B cell (primary cell): ENCODE measurements around the gene BABAM2. TPM values are rescaled to one million over a fixed set of nuclear protein-coding genes. Genes with fewer than 3 reads are reported as not detected.

Experiments
- ATAC-seq: fragments of 200-7000 bp; cut with Tn5 transposase; one replicate; pipeline ENCODE4 v1.10.0; 2021; ENCODE audit warnings: low read depth, mild to moderate bottlenecking, moderate number of reproducible peaks, moderate library complexity
- CTCF ChIA-PET: fragments of 350-600 bp; sonication (Branson Sonifier 250); formaldehyde crosslinking; loops from one replicate; lab custom pipeline; 2021; ENCODE audit warnings: antibody characterized with exemption, inconsistent platforms; lab: Charles Lee
- POLR2A ChIA-PET: fragments of 350-600 bp; sonication (Branson Sonifier 250); formaldehyde crosslinking; loops from one replicate; lab custom pipeline; 2021; ENCODE audit warnings: antibody characterized with exemption; lab: Charles Lee
- DNase-seq: peaks from one replicate; pipeline ENCODE4 v3.0.0; 2013
- H2AFZ ChIP-seq: 2 replicates; pipeline ENCODE4 v1.6.1; 2012; ENCODE audit warnings: mild to moderate bottlenecking, low read depth, low read length; ENCODE audit not compliant: insufficient read depth, poor library complexity, severe bottlenecking
- H3K27ac ChIP-seq, 2 donors: 1 replicate in 1 of 2; 2 replicates in 1 of 2; pipeline ENCODE4 v1.5.1; 2012 to 2013; ENCODE audit warnings: low read length in 2 of 2, mild to moderate bottlenecking in 2 of 2, moderate library complexity in 1 of 2
- H3K27me3 ChIP-seq, 4 experiments: fragments of 200-600 bp in 1 of 4; sonication (generic) in 1 of 4; replicated peaks in 1 of 4; 1 replicate in 2 of 4; 2 replicates in 2 of 4; pipeline versions ENCODE4 v1.6.1 to v1.7.0; 2013 to 2016; ENCODE audit warnings: low read length in 3 of 4, mild to moderate bottlenecking in 2 of 4, mixed read lengths in 1 of 4, moderate library complexity in 1 of 4; ENCODE audit not compliant: insufficient read depth in 4 of 4, control insufficient read depth in 3 of 4; ENCODE audit errors: control extremely low read depth in 1 of 4
- H3K36me3 ChIP-seq, 2 experiments: replicated peaks in 1 of 2; 1 replicate in 1 of 2; 2 replicates in 1 of 2; pipeline versions ENCODE4 v1.6.1 to v1.7.1; 2013; ENCODE audit warnings: low read length in 1 of 2; ENCODE audit not compliant: insufficient read depth in 2 of 2, control insufficient read depth in 1 of 2; ENCODE audit errors: control extremely low read depth in 1 of 2, extremely low read depth in 1 of 2
- H3K4me1 ChIP-seq, 2 donors: fragments of 200-600 bp in 1 of 2; sonication (generic) in 1 of 2; 1 replicate in 1 of 2; 2 replicates in 1 of 2; pipeline versions ENCODE4 v1.5.1 to v1.6.1; 2013 to 2017; ENCODE audit warnings: low read length in 2 of 2; ENCODE audit not compliant: control insufficient read depth in 2 of 2, insufficient read depth in 2 of 2
- H3K4me2 ChIP-seq: replicated peaks from 2 replicates; pipeline ENCODE3; 2012; ENCODE audit warnings: mild to moderate bottlenecking, low read depth, low read length; ENCODE audit not compliant: poor library complexity, severe bottlenecking
- H3K4me3 ChIP-seq, 5 experiments: fragments of 200-600 bp in 1 of 5; sonication (generic) in 1 of 5; 1 replicate in 3 of 5; 2 replicates in 2 of 5; pipeline versions ENCODE4 v1.5.1 to v1.7.0; 2011 to 2016; ENCODE audit warnings: low read length in 4 of 5, mild to moderate bottlenecking in 4 of 5, low read depth in 2 of 5, control low read depth in 1 of 5, moderate library complexity in 1 of 5; ENCODE audit not compliant: insufficient read depth in 1 of 5; ENCODE audit errors: control extremely low read depth in 1 of 5, extremely low read depth in 1 of 5
- H3K79me2 ChIP-seq: fragments of 200-600 bp; sonication (generic); one replicate; pipeline ENCODE4 v1.6.0; 2016; ENCODE audit warnings: low read length; ENCODE audit not compliant: control insufficient read depth, insufficient read depth
- H3K9ac ChIP-seq: fragments of 200-600 bp; sonication (generic); 2 replicates; pipeline ENCODE4 v1.6.1; 2017; ENCODE audit warnings: mild to moderate bottlenecking, low read length, moderate library complexity
- H3K9me3 ChIP-seq, 3 donors: one replicate each; pipeline versions ENCODE4 v1.6.1 to v1.7.1; 2013; ENCODE audit warnings: low read length in 2 of 3; ENCODE audit not compliant: control insufficient read depth in 2 of 3, insufficient read depth in 1 of 3; ENCODE audit errors: control extremely low read depth in 1 of 3
- H4K20me1 ChIP-seq: 2 replicates; pipeline ENCODE4 v1.6.0; 2012; ENCODE audit warnings: mild to moderate bottlenecking, low read length; ENCODE audit not compliant: insufficient read depth, control insufficient read depth, poor library complexity, severe bottlenecking
- H3K27ac Mint-ChIP-seq: one replicate; pipeline ENCODE4 v1.8.0; 2021; ENCODE audit warnings: mixed read lengths
- H3K27me3 Mint-ChIP-seq: one replicate; pipeline ENCODE4 v1.8.0; 2021; ENCODE audit warnings: mixed read lengths
- H3K4me1 Mint-ChIP-seq: one replicate; pipeline ENCODE4 v1.8.0; 2021; ENCODE audit warnings: mixed read lengths
- H3K4me3 Mint-ChIP-seq: one replicate; pipeline ENCODE4 v1.8.0; 2021; ENCODE audit warnings: mixed read lengths
- H3K9me3 Mint-ChIP-seq: one replicate; pipeline ENCODE4 v1.8.0; 2022; ENCODE audit warnings: mixed read lengths; ENCODE audit not compliant: insufficient read depth
- EZH2 ChIP-seq: IDR thresholded peaks from 2 replicates; pipeline ENCODE4 v1.6.1; 2012; ENCODE audit warnings: borderline replicate concordance, low read depth, mild to moderate bottlenecking, moderate library complexity, low read length; ENCODE audit not compliant: insufficient read depth, poor library complexity, severe bottlenecking
- WGBS: methylation state at CpG from one replicate; pipeline ENCODE4 v1.1.5; 2013; ENCODE audit warnings: missing lambda C conversion rate; ENCODE audit not compliant: insufficient coverage; 5-methylcytosine and 5-hydroxymethylcytosine counted together
- intact Hi-C: fragments of 100-400 bp; cut with micrococcal nuclease; formaldehyde crosslinking; loops from one replicate; pipeline ENCODE4 v1.10.0; 2022
- polyA plus RNA-seq: library from polyadenylated mRNA; depleted of rRNA; stranded (reverse); fragments of >200 nt; gene quantifications from 2 replicates; pipeline ENCODE4 v1.2.3, GENCODE V29; 2012
- total RNA-seq, 2 donors: library from RNA; stranded (reverse); fragments of 120-200 nt in 1 of 2; gene quantifications; 1 replicate in 1 of 2; 2 replicates in 1 of 2; pipeline versions ENCODE4 v1.2.3 to v1.2.4, GENCODE V29; 2013 to 2022
- TF ChIP-seq, protein P1 (sequence below): fragments of 200-600 bp; IDR thresholded peaks from one replicate; pipeline ENCODE4 v1.8.0; 2022; ENCODE audit warnings: antibody characterized with exemption, mild to moderate bottlenecking

The BABAM2 gene
- total and polyA plus RNA-seq, 2 donors (not counting 1 experiment from before 2014, with no cell fraction given) = 22.3 to 69.6 TPM

DNA sequence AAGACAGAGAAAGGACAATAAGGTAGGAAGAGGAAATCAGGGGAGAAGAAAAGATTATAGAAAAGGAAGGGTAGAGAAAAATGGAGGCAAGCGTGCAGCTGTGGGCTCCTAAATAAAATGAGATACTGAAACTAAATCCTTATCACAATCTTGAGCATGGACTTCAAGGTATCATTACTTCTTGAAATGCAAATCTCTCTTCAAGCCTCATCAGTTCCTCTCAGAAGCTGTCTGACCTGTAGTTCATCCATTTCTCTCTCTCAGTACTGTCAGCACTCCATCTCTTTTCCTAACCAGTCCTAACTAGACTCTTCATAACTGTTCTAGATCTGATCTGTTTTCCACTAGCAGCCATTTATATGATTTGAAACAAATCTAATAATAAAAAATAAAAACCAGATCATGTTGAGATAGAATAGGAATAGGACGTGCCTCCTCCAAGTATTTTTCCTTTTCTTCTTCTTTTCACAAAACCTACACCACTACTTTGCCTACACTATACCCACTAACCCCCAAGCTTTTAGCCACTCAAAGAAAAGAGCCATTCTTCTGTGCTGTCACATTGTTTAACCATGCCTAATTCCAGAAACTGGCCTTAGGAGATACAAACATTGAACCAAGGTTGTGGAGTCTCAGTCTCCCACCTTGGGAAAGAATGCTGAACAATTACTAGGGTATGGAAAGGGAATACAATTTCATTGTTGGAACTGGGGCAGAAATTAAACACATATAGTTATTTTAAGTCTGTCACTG is 21.1 kb downstream of the BABAM2 start:
- no peak overlapping the region for H3K4me3 Mint-ChIP-seq
- no peak for TF ChIP-seq EZH2
- TF ChIP-seq, protein P1, sequence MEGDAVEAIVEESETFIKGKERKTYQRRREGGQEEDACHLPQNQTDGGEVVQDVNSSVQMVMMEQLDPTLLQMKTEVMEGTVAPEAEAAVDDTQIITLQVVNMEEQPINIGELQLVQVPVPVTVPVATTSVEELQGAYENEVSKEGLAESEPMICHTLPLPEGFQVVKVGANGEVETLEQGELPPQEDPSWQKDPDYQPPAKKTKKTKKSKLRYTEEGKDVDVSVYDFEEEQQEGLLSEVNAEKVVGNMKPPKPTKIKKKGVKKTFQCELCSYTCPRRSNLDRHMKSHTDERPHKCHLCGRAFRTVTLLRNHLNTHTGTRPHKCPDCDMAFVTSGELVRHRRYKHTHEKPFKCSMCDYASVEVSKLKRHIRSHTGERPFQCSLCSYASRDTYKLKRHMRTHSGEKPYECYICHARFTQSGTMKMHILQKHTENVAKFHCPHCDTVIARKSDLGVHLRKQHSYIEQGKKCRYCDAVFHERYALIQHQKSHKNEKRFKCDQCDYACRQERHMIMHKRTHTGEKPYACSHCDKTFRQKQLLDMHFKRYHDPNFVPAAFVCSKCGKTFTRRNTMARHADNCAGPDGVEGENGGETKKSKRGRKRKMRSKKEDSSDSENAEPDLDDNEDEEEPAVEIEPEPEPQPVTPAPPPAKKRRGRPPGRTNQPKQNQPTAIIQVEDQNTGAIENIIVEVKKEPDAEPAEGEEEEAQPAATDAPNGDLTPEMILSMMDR = no peak
- ATAC-seq (no peak), DNase-seq (peak; percentile 35)
- peaks cover 4 to 8% of the 10 kb centered on the region in 2 donors for H3K4me1 ChIP-seq
- H3K27ac Mint-ChIP-seq = peak overlapping the region; percentile 46
- H3K79me2 ChIP-seq = peaks cover 10% of the 10 kb centered on the region
- peaks cover 0 to 3% of the 10 kb centered on the region in 2 experiments for H3K36me3 ChIP-seq
- H3K9me3 ChIP-seq = no peaks in the 10 kb centered on the region
- 100% methylated on average over 1 of the region's 2 CpGs for WGBS
- no peaks in the 10 kb centered on the region for H4K20me1 ChIP-seq
- POLR2A ChIA-PET = no interaction called here
- no peak overlapping the region for H3K27ac ChIP-seq
- no peak overlapping the region for H3K4me3 ChIP-seq
- peaks cover 25% of the 10 kb centered on the region for H3K4me1 Mint-ChIP-seq
- no peaks in the 10 kb centered on the region for H3K27me3 Mint-ChIP-seq
- H3K27me3 ChIP-seq = no peaks in the 10 kb centered on the region
- no peak overlapping the region for H2AFZ ChIP-seq
- H3K4me2 ChIP-seq = no peak overlapping the region
- no peaks in the 10 kb centered on the region for H3K9me3 Mint-ChIP-seq
- no peak overlapping the region for H3K9ac ChIP-seq
- intact Hi-C loops = no loop called here
- CTCF ChIA-PET = no interaction called here

DNA sequence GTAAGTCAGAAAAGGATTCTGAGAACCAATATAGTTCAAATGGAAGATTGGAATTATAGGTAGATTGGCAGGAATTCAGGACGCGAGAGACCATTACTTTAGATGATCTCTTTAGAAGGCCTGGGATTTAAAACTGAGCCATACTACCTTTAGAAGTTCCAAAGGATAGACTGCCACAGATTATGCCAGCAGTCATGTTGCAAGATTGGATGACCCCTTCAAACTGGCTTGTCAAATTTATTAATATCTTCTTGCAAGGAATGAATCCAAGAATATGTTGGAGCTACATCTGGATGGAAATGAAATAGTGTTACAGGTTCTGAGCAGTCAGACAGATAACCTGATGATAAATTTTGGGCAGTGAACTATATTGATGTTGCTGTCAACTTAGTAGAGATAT is 22.0 kb downstream of the BABAM2 start:
- no peak for ATAC-seq
- no peaks in the 10 kb centered on the region for H4K20me1 ChIP-seq
- no peak overlapping the region for H3K27ac ChIP-seq
- H3K4me1 ChIP-seq = peaks cover 4 to 8% of the 10 kb centered on the region in 2 donors
- Mint-ChIP-seq H3K4me1 (peaks cover 24% of the 10 kb centered on the region), H3K9me3 (no peaks in the 10 kb centered on the region), H3K4me3 (no peak overlapping the region), H3K27ac (no peak overlapping the region), H3K27me3 (no peaks in the 10 kb centered on the region)
- 100% methylated on average over 2 of the region's 2 CpGs for WGBS
- H3K27me3 ChIP-seq = no peaks in the 10 kb centered on the region
- ChIA-PET POLR2A (no interaction called here), CTCF (interaction anchor here (0.6 kb wide), 1 partner anchor 12 kb away, joined by 3 read pairs; no protein-coding TSS in a partner anchor)
- no peak for DNase-seq
- no peaks in the 10 kb centered on the region for H3K9me3 ChIP-seq
- no peak for TF ChIP-seq EZH2
- TF ChIP-seq, protein P1 = no peak
- H3K79me2 ChIP-seq = peaks cover 10% of the 10 kb centered on the region
- no peak overlapping the region for H2AFZ ChIP-seq
- intact Hi-C loops = no loop called here
- no peak overlapping the region for H3K9ac ChIP-seq
- H3K36me3 ChIP-seq = peaks cover 0 to 3% of the 10 kb centered on the region in 2 experiments
- H3K4me2 ChIP-seq = no peak overlapping the region
- H3K4me3 ChIP-seq = no peak overlapping the region
